BJ (cell line): ENCODE data around the gene FCSK. TPM values are rescaled to one million over a fixed set of nuclear protein-coding genes. Genes with fewer than 3 reads are reported as not detected.
"Not testable (repeated sequence)": the region's sequence is repeated elsewhere in the genome, so short reads cannot be mapped to it uniquely, and the experiment has no call there.

Source experiments
- CTCF ChIA-PET: fragments of 350-600 bp; formaldehyde crosslinking; extraction: SDS; loops from one replicate; lab custom pipeline; 2021; ENCODE audit warnings: antibody characterized with exemption, inconsistent platforms; lab: Yijun Ruan, JAX
- POLR2A ChIA-PET: fragments of 300-600 bp; sonication (Branson Sonifier 250); formaldehyde crosslinking; extraction: SDS; loops from one replicate; lab custom pipeline; 2021; ENCODE audit warnings: antibody characterized with exemption; lab: Charles Lee
- DNase-seq: peaks from one replicate; pipeline ENCODE4 v3.0.0-alpha.2; 2011; ENCODE audit warnings: low read depth
- H3K27me3 ChIP-seq: 2 replicates; pipeline ENCODE4 v1.6.0; 2011; ENCODE audit warnings: low read length; ENCODE audit not compliant: control insufficient read depth, insufficient read depth
- H3K36me3 ChIP-seq: 2 replicates; pipeline ENCODE4 v1.5.1; 2011; ENCODE audit warnings: low read length; ENCODE audit not compliant: control insufficient read depth, insufficient read depth
- H3K4me3 ChIP-seq: 2 replicates; pipeline ENCODE4 v1.5.1; 2011; ENCODE audit warnings: low read depth, mild to moderate bottlenecking, control low read depth, low read length
- CTCF ChIP-seq: IDR thresholded peaks from 2 replicates; pipeline ENCODE4 v1.5.1; 2011; ENCODE audit warnings: low read depth, mild to moderate bottlenecking, control low read depth, inconsistent platforms, low read length, moderate library complexity; ENCODE audit not compliant: insufficient read depth
- polyA plus RNA-seq: library from polyadenylated mRNA; depleted of rRNA; stranded (reverse); fragments of >200 nt; gene quantifications from 2 replicates; pipeline ENCODE4 v1.2.3, GENCODE V29; 2011

The FCSK gene
- polyA plus RNA-seq, 1 experiment: 9.0 TPM

- ChIA-PET CTCF (interaction anchor here (0.9 kb wide), 1 partner anchor 9 kb away, joined by 3 read pairs; no protein-coding TSS in a partner anchor), POLR2A (interaction anchor here (0.7 kb wide), 2 partner anchors 240 to 960 kb away, joined by 5 to 6 read pairs; no protein-coding TSS in a partner anchor)
- Histone ChIP-seq H3K36me3 (peaks cover 3% of the 10 kb centered on the region), H3K4me3 (peak overlapping the region; percentile 74), H3K27me3 (no peaks in the 10 kb centered on the region)
- no peak for TF ChIP-seq CTCF
- no peak for DNase-seq
Measured at GRCh38 chr16:70522216-70523075, 68.1 kb downstream of the FCSK start.

GRCh38 chr16:70523076-70523742 lies 68.8 kb downstream of the FCSK start, which contains the start of gene COG4:
Gene COG4 (minus strand): TSS chr16:70523554. CDS start chr16:70523543, 11 bp downstream.
- peaks cover 1% of the 10 kb centered on the region; the same call in 1 of the 2 replicates for H3K36me3 ChIP-seq
- peak; percentile 21 for DNase-seq
- TF ChIP-seq CTCF: no peak
- CTCF ChIA-PET: interaction anchor here (0.9 to 1.5 kb wide), 2 partner anchors 9 to 10 kb away, joined by 3 to 6 read pairs; no protein-coding TSS in a partner anchor
- H3K27me3 ChIP-seq: no peaks in the 10 kb centered on the region
- POLR2A ChIA-PET: interaction anchor here (0.7 kb wide), 2 partner anchors 239 to 959 kb away, joined by 5 to 6 read pairs; no protein-coding TSS in a partner anchor
- peak within 1 kb of the TSS; percentile 74 for H3K4me3 ChIP-seq

GRCh38 chr16:70523743-70524398 lies 69.5 kb downstream of the FCSK start, which contains the start of gene SF3B3:
Gene SF3B3 (plus strand): TSS chr16:70523816. CDS start chr16:70526657, 2,841 bp downstream.
- Histone ChIP-seq H3K4me3 (peak within 1 kb of the TSS; percentile 74), H3K27me3 (no peaks in the 10 kb centered on the region), H3K36me3 (no peaks in the 10 kb centered on the region; the same call in 1 of the 2 replicates)
- no peak for TF ChIP-seq CTCF
- ChIA-PET CTCF (interaction anchor here (0.9 to 1.5 kb wide), 5 partner anchors 10 to 193 kb away, joined by 3 to 8 read pairs (median 4); no protein-coding TSS in a partner anchor), POLR2A (no interaction called here)
- DNase-seq: no peak

- ChIA-PET CTCF (interaction anchor here (0.9 to 1.5 kb wide), 5 partner anchors 9 to 194 kb away, joined by 3 to 8 read pairs (median 5); no protein-coding TSS in a partner anchor), POLR2A (interaction anchor here (0.7 kb wide), 1 partner anchor 37 kb away, joined by 5 read pairs; no protein-coding TSS in a partner anchor)
- H3K4me3 ChIP-seq: peak overlapping the region; percentile 74
- DNase-seq, H3K36me3 ChIP-seq, H3K27me3 ChIP-seq: not testable (repeated sequence)
Measured at GRCh38 chr16:70524399-70524825, 70.0 kb downstream of the FCSK start.

GRCh38 chr16:70526403-70526802 lies 72.0 kb downstream of the FCSK start:
- Histone ChIP-seq H3K4me3 (no peak overlapping the region), H3K27me3 (no peaks in the 10 kb centered on the region), H3K36me3 (peaks cover 5% of the 10 kb centered on the region)
- TF ChIP-seq CTCF: no peak
- ChIA-PET POLR2A (no interaction called here), CTCF (interaction anchor here (1.3 kb wide), 1 partner anchor 128 kb away, joined by 4 read pairs; no protein-coding TSS in a partner anchor)
- DNase-seq: no peak
